Activated T-helper 1 cell treated with Interleukin-2 at 50 U/mL for 16 hours (primary cell): Measurements from ENCODE around the gene RHOT1.
"Not testable (repeated sequence)": the region's sequence is repeated elsewhere in the genome, so short reads cannot be mapped to it uniquely, and the experiment has no call there.

Source experiments
- DNase-seq: peaks from one replicate; pipeline ENCODE4 v3.0.0-alpha.2; 2020; ENCODE audit warnings: low read depth

RHOT1 gene

GRCh38 chr17:32142038-32142856, at the start of gene RHOT1:
TSS of gene RHOT1 (plus strand) at chr17:32142502. CDS start at chr17:32142693, 191 bp downstream.
- DNase-seq, result peak; percentile 62

- no peak for DNase-seq
Measured at GRCh38 chr17:32099686-32100085, 42.6 kb upstream of the RHOT1 start.

- DNase-seq, result not testable (repeated sequence)
Measured at GRCh38 chr17:32100323-32100722, 42.0 kb upstream of the RHOT1 start.

GRCh38 chr17:32100971-32101631, 41.2 kb upstream of the RHOT1 start:
- DNase-seq, result no peak

GRCh38 chr17:32102172-32102571, 40.1 kb upstream of the RHOT1 start:
- no peak for DNase-seq

GRCh38 chr17:32102646-32103186, 39.6 kb upstream of the RHOT1 start:
- DNase-seq, result no peak

GRCh38 chr17:32103476-32104113, 38.7 kb upstream of the RHOT1 start:
- no peak for DNase-seq

GRCh38 chr17:32104158-32104557, 38.1 kb upstream of the RHOT1 start:
- no peak for DNase-seq

GRCh38 chr17:32106471-32106981, 35.8 kb upstream of the RHOT1 start:
- not testable (repeated sequence) for DNase-seq

GRCh38 chr17:32107194-32107593, 35.1 kb upstream of the RHOT1 start:
- DNase-seq, result not testable (repeated sequence)

GRCh38 chr17:32110596-32110995, 31.7 kb upstream of the RHOT1 start:
- no peak for DNase-seq

GRCh38 chr17:32111141-32111771, 31.0 kb upstream of the RHOT1 start:
- DNase-seq, result no peak

GRCh38 chr17:32112416-32112815, 29.9 kb upstream of the RHOT1 start:
- DNase-seq, result no peak

GRCh38 chr17:32114536-32114935, 27.8 kb upstream of the RHOT1 start:
- no peak for DNase-seq

- DNase-seq, result not testable (repeated sequence)
Measured at GRCh38 chr17:32115546-32115945, 26.8 kb upstream of the RHOT1 start.

GRCh38 chr17:32116937-32117336, 25.4 kb upstream of the RHOT1 start:
- no peak for DNase-seq

GRCh38 chr17:32117399-32117798, 24.9 kb upstream of the RHOT1 start:
- DNase-seq, result no peak

- DNase-seq, result not testable (repeated sequence)
Measured at GRCh38 chr17:32118088-32118487, 24.2 kb upstream of the RHOT1 start.

- DNase-seq, result no peak
Measured at GRCh38 chr17:32118835-32119234, 23.5 kb upstream of the RHOT1 start.

- no peak for DNase-seq
Measured at GRCh38 chr17:32120141-32120540, 22.2 kb upstream of the RHOT1 start.

- DNase-seq, result no peak
Measured at GRCh38 chr17:32120716-32121115, 21.6 kb upstream of the RHOT1 start.

- DNase-seq, result no peak
Measured at GRCh38 chr17:32123782-32124181, 18.5 kb upstream of the RHOT1 start.
